Endodermal cell (in vitro differentiated cells): ENCODE measurements around the gene RANBP3L. TPM values are rescaled to one million over a fixed set of nuclear protein-coding genes. Genes with fewer than 3 reads are reported as not detected.

Experiments
- DNase-seq: peaks from one replicate; pipeline ENCODE4 v3.0.0-alpha.2; 2017
- H3K27ac ChIP-seq: 2 replicates; pipeline ENCODE4 v1.5.1; 2013; ENCODE audit warnings: mild to moderate bottlenecking, low read depth, low read length, moderate library complexity
- H3K27me3 ChIP-seq: 2 replicates; pipeline ENCODE4 v1.6.1; 2013; ENCODE audit warnings: mild to moderate bottlenecking, low read length, moderate library complexity; ENCODE audit not compliant: insufficient read depth, control insufficient read depth, poor library complexity, severe bottlenecking
- H3K36me3 ChIP-seq: 2 replicates; pipeline ENCODE4 v1.7.0; 2013; ENCODE audit warnings: mild to moderate bottlenecking, low read length, moderate library complexity; ENCODE audit not compliant: control insufficient read depth, insufficient read depth
- H3K4me1 ChIP-seq: one replicate; pipeline ENCODE4 v1.7.0; 2013; ENCODE audit warnings: low read length; ENCODE audit not compliant: control insufficient read depth, insufficient read depth
- H3K4me3 ChIP-seq: 2 replicates; pipeline ENCODE4 v1.5.1; 2013; ENCODE audit warnings: mild to moderate bottlenecking, low read length, moderate library complexity
- H3K9ac ChIP-seq: 2 replicates; pipeline ENCODE4 v1.6.1; 2013; ENCODE audit warnings: mild to moderate bottlenecking, low read length, moderate library complexity; ENCODE audit not compliant: poor library complexity, severe bottlenecking; ENCODE audit errors: extremely low read depth
- H3K9me3 ChIP-seq: 2 replicates; pipeline ENCODE4 v1.6.1; 2013; ENCODE audit warnings: mild to moderate bottlenecking, low read length, moderate library complexity; ENCODE audit not compliant: control insufficient read depth
- H3K27ac Mint-ChIP-seq: 2 replicates; pipeline ENCODE4 v1.8.0; 2020; ENCODE audit warnings: mixed read lengths
- H3K27me3 Mint-ChIP-seq: 2 replicates; pipeline ENCODE4 v1.8.0; 2021; ENCODE audit warnings: mild to moderate bottlenecking, mixed read lengths; ENCODE audit not compliant: insufficient read depth
- H3K36me3 Mint-ChIP-seq: 2 replicates; pipeline ENCODE4 v1.8.0; 2020; ENCODE audit warnings: low read depth, mixed read lengths
- H3K4me1 Mint-ChIP-seq: 2 replicates; pipeline ENCODE4 v1.8.0; 2020; ENCODE audit warnings: mixed read lengths
- H3K4me3 Mint-ChIP-seq: 2 replicates; pipeline ENCODE4 v1.8.0; 2020; ENCODE audit warnings: mild to moderate bottlenecking, moderate library complexity, mixed read lengths
- H3K9me3 Mint-ChIP-seq: 2 replicates; pipeline ENCODE4 v1.8.0; 2020; ENCODE audit warnings: mild to moderate bottlenecking, mixed read lengths
- WGBS, 2 experiments: methylation state at CpG; one replicate each; pipeline versions ENCODE4 v1.1.5 to v1.1.7; 2013; ENCODE audit warnings: missing lambda C conversion rate in 2 of 2, mixed read lengths in 1 of 2; ENCODE audit not compliant: insufficient coverage in 1 of 2, insufficient read length in 1 of 2; 5-methylcytosine and 5-hydroxymethylcytosine counted together
- total RNA-seq, 2 donors: library from RNA; stranded (reverse); fragmentation: NEBNext Ultra II Directional in 1 of 2; extraction: Animal tissue kit (Norgen Biotek cat#: 25700) in 1 of 2; gene quantifications; 2 replicates in 1 of 2; 3 replicates in 1 of 2; pipeline ENCODE4 v1.2.1, GENCODE V29; 2021
- TF ChIP-seq, protein P1 (sequence below): fragments of 200-600 bp; sonication (generic); conservative IDR thresholded peaks from 2 replicates; pipeline ENCODE4 v1.5.0; 2021; ENCODE audit warnings: antibody characterized with exemption, mild to moderate bottlenecking

The RANBP3L gene
- total RNA-seq, 2 donors from 2014 or later: not detected

DNA sequence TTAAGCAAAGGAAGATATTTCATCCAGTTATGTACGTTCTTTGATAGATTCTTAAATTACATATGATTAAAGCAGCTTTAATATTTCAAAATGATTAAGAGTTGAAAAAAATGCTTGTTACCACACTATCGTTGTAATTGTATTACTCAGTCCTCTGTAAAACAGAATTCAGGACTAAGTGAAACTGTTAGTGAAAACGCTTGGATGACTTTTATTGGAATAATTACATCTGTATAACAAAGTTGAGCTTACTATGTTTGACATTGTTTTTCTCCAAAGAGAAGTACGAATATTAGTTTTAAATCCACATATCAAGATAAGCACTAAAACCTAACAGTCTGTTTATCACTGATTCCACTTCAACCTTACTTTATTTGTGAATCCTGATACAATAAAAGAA lies 51.3 kb downstream of the RANBP3L start:
- Histone ChIP-seq H3K36me3 (no peaks in the 10 kb centered on the region), H3K27me3 (no peaks in the 10 kb centered on the region), H3K27ac (no peak overlapping the region), H3K4me1 (no peaks in the 10 kb centered on the region), H3K9ac (no peak overlapping the region), H3K4me3 (no peak overlapping the region), H3K9me3 (no peaks in the 10 kb centered on the region)
- H3K9me3 Mint-ChIP-seq: no peaks in the 10 kb centered on the region
- H3K4me1 Mint-ChIP-seq: no peaks in the 10 kb centered on the region
- no peaks in the 10 kb centered on the region for H3K36me3 Mint-ChIP-seq
- H3K27me3 Mint-ChIP-seq: no peaks in the 10 kb centered on the region
- TF ChIP-seq, protein P1, sequence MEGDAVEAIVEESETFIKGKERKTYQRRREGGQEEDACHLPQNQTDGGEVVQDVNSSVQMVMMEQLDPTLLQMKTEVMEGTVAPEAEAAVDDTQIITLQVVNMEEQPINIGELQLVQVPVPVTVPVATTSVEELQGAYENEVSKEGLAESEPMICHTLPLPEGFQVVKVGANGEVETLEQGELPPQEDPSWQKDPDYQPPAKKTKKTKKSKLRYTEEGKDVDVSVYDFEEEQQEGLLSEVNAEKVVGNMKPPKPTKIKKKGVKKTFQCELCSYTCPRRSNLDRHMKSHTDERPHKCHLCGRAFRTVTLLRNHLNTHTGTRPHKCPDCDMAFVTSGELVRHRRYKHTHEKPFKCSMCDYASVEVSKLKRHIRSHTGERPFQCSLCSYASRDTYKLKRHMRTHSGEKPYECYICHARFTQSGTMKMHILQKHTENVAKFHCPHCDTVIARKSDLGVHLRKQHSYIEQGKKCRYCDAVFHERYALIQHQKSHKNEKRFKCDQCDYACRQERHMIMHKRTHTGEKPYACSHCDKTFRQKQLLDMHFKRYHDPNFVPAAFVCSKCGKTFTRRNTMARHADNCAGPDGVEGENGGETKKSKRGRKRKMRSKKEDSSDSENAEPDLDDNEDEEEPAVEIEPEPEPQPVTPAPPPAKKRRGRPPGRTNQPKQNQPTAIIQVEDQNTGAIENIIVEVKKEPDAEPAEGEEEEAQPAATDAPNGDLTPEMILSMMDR: no peak
- H3K27ac Mint-ChIP-seq: no peak overlapping the region
- no peak for DNase-seq
- 86 to 100% methylated on average over 1 to 4 of the region's 4 CpGs for WGBS, 2 experiments
- H3K4me3 Mint-ChIP-seq: no peak overlapping the region

DNA sequence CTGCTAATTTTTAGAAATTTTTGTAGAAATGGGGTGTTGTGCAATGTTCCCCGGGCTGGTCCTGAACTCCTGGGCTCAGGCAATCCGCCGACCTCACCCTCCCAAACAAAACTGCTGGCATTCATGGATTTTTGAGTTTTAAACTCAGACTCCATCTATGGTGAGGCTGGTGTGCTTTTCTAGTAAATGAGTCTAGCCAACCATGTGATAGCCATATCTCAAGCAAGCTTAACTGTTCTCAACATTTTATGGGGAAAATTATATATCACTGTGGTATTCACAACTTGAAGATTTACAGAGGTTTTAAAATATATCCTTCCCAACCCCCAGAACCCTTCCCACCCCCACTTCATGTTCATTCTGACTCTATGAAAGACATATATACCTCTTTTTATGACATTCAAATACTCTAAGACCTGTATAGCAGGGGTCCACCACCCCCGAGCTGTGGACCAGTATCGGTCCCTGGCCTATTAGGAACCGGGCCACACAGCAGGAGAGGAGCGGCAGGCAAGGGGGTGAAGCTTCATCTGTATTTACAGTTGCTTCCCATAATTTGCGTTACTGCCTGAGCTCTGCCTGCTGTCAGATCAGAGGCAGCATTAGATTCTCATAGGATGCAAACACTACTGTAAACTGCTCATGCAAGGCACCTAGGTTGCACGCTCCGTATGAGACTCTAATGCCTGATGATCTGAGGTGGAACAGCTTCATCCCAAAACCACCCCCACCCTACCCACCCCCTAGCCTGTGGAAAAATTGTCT lies 55.5 kb downstream of the RANBP3L start:
- Mint-ChIP-seq H3K9me3 (no peaks in the 10 kb centered on the region), H3K27ac (no peak overlapping the region), H3K36me3 (no peaks in the 10 kb centered on the region)

DNA sequence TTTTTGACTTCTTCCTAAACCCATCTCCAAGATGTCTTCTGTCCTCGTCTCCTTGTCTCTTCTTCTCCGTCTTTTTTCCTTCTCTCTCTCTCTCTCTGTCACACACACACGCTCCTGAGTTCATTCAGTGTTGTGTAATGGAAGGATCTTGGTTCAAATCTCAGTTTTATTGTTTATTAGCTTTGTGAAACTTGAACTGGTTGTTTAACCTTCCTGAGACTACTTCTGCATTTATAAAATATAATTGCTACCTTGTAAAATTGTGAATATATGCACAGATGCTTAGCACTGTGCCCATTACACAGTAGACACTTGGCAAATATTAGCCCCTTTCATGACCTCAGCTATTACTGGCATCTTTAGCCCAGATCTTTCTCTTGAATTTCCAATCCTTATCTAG lies 57.6 kb downstream of the RANBP3L start:
- H3K4me1 ChIP-seq: peaks cover 3% of the 10 kb centered on the region
- H3K27me3 Mint-ChIP-seq: peaks cover 16% of the 10 kb centered on the region
- H3K27ac Mint-ChIP-seq: no peak overlapping the region
- H3K9me3 Mint-ChIP-seq: no peaks in the 10 kb centered on the region
- TF ChIP-seq, protein P1: no peak
- H3K36me3 Mint-ChIP-seq: no peaks in the 10 kb centered on the region
- peaks cover 17% of the 10 kb centered on the region for H3K4me1 Mint-ChIP-seq
- WGBS, 2 experiments: 83% methylated on average over 2 of the region's 3 CpGs; no CpG with 5 or more reads in 1 of the 2 experiments
- H3K9me3 ChIP-seq: no peaks in the 10 kb centered on the region
- H3K4me3 Mint-ChIP-seq: no peak overlapping the region
- H3K4me3 ChIP-seq: no peak overlapping the region
- DNase-seq: no peak
- no peak overlapping the region for H3K27ac ChIP-seq
- no peaks in the 10 kb centered on the region for H3K27me3 ChIP-seq
- H3K9ac ChIP-seq: no peak overlapping the region
- no peaks in the 10 kb centered on the region for H3K36me3 ChIP-seq

More for the DNA sequence above, 55.5 kb downstream of the RANBP3L start:
- Histone ChIP-seq H3K9ac (no peak overlapping the region), H3K27ac (no peak overlapping the region), H3K27me3 (no peaks in the 10 kb centered on the region), H3K4me3 (no peak overlapping the region), H3K36me3 (no peaks in the 10 kb centered on the region), H3K9me3 (no peaks in the 10 kb centered on the region), H3K4me1 (no peaks in the 10 kb centered on the region)
- 96% methylated on average over 5 to 10 of the region's 10 CpGs for WGBS, 2 experiments
- Mint-ChIP-seq H3K4me3 (no peak overlapping the region), H3K4me1 (peaks cover 2% of the 10 kb centered on the region), H3K27me3 (peaks cover 16% of the 10 kb centered on the region)
- no peak for DNase-seq
- TF ChIP-seq, protein P1: no peak
